GM19324 (cell line): Measurements from ENCODE around the gene KCP.

ENCODE experiments used
- ATAC-seq: cut with Tn5 transposase; IDR thresholded peaks from one replicate; pipeline ENCODE4 v1.9.1; 2021; ENCODE audit warnings: mild to moderate bottlenecking, moderate library complexity; ENCODE audit not compliant: unreplicated experiment, low FRiP score

KCP gene

DNA sequence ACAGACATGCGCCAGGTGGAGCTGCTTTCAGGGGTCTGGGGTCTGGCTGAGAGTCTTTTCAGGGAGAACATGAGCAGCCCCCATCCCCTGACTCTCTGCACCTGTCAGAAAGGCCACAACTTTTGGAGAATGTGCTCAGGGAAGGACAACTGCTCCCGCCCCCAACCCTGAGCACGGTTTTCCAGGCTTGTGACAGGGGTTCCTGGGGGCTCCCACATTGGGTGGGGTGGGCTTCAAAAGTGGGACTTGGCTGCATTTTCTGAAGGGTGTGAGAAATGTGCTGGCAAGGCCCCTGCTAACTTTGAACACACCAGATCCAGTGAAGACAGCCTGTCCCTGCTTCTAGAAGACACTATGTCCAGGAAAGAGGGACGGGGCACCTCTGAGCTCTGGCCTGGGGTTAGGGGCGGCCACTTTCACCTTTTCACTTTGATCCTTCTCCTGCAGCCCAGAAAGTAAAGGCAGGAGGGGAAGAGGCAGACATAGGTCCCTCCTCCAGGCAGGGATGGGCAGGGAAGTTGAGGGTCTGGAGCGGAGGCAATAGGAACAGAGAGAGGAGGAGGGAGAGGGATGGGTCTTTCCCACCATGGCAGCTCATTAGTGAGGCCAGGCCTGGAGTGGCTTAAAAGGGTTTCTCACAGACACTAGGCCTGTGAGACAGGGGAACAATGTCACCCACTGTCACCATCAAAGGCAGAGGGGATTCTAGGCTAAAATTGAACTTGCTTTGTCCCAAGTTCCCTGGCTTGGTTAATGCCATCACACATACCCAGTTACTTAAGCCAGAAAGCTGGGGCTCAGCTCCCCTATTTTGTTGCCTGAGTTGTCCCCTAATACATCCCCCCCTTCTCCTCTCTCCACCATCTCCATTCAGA, 1.5 kb downstream of the KCP start:
- ATAC-seq = no peak

DNA sequence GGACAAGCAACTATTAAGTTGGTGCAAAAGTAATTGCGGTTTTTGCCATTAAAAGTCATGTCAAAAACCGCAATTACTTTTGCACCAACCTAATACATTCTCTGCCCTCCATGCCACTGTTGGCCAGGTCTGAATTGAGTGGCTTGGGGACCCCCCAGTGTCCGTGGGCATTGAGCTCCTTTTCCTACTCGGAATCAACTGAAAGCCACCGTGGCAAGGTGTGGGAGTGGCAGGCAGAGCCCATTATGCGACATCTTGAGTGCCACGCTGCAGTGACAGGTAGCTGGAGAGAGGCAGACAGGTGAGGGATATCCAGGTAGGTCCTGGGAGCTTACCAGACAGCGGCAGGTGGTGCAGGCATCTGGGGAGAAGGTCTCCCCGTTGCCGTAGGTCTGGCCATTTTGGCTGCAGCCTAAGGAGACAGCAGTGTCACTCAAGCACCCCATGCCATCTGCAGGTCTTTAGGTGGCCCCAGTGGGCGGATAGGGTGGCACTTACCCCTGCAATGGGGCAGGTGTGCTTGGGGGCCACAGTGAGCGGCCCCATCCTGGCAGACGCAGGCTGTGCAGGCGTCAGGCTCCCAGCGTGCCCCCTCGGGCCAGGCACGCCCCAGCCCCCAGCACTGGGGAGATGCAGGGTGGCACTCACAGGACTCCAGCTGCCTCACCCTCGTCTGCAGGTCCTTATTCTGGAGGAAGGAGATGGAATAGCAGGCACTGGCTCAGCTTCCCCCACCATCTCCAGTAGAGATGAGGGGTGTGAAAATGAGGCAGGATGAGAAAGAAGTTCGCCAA, 3.5 kb downstream of the KCP start:
- no peak for ATAC-seq

DNA sequence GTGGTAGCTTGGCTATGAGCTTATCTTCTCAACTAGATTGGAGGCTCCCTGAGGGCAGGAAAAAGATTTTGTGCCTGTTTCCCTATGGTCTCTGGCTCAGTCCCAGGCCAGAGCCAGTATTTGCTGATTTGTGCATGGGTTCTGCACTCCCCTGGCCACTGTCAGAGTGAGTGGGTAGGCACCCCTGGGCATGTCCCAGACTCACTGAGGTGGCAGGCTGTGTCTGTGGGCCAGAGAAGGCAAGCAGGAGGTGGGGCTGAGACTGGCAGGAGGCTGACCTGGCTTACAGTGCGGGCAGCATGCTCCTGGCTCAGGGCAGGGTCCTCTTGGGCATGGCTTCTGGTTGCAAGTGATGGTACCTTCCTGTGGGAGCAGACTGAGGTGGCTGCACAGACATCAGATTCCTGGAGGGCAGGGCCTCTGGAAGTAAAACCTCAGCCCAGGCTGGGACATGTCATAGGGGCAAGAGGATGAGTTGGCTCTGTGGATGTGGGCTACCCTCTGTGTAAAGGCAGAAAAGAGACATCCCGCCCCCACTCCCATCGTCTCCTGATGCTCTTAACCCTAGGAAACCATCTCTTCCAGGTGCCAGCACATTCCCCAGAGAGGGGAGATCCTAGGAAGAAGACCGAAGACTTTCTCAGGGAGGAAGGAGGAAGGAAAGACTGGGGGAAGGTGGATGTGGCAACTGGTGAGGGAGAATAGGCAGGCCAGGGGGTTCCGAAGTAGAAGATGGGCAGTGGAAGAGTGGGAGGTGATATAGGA, 4.3 kb downstream of the KCP start:
- ATAC-seq = no peak

DNA sequence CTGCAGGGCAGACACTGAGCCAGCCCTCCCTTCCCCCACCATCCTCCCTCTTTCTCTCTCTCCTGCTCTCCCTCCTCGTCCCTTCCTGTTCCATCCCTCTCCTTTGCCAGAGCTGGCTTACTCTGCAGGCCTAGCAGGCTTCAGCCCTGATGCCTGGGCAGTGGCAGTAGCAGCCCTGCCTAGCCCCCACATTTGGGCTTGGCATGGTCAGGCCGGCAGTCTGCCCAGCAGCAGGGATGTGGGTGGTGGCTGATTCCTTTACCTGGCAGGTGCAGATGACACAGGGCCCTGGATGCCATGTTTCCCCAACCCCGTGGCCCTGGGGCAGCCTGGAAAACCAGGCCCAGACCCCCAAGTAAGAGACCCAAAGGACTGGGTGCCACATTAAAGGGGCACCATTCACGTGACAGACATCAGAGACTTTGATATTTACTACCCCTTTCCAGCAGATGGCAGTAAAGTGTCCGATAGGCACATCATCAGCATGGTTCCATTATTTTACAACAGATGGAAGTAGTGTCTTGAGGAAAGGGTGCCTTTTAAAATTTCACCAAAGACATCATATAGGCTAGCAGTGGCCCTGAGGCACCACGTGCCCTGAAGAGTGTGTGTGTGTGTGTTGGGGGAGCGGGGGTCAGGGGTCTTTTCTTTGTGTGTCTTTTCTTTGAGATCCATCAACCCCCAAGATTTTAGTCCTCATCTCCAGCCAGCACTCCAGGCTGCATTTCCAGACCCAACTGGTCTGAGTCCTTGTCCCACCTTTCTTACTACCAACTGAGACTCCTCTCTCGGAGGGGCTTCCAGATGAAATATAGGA, 5.9 kb downstream of the KCP start:
- no peak for ATAC-seq

DNA sequence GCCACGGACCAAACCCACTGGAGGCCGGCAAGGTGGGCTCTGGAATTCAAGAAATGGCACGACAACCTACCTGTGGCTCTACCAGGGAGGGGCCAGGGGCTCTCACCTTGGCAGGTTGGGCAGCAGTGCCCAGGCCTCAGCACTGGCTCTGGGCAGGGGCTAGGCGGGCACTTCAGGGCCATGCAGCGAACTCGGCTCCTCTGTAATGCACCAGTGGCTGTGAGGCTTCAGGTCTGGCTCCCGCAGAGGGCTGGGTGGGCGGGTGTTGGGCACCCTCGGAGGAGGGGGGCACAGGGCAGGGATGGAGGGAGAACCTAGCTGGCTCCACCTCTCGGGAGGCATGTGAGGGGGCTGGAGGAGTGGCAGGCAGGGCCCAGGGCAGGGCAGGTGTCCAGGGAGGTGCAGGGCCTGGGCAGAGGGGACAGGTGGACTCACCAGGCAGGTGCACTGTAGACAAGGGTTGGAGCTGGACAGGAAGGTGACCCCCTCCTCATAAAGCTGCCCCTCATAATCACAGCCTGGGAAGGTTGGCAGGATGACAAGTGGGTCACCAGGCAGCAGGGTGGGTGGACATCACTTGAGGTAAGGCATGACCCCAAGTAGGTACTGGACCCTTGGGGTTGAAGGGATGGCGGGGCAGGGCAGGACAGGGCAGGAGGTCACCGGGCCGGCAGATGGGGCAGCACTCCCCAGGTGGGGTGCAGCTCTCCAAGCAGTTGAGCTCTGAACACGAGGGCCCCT, 6.7 kb downstream of the KCP start:
- no peak for ATAC-seq

DNA sequence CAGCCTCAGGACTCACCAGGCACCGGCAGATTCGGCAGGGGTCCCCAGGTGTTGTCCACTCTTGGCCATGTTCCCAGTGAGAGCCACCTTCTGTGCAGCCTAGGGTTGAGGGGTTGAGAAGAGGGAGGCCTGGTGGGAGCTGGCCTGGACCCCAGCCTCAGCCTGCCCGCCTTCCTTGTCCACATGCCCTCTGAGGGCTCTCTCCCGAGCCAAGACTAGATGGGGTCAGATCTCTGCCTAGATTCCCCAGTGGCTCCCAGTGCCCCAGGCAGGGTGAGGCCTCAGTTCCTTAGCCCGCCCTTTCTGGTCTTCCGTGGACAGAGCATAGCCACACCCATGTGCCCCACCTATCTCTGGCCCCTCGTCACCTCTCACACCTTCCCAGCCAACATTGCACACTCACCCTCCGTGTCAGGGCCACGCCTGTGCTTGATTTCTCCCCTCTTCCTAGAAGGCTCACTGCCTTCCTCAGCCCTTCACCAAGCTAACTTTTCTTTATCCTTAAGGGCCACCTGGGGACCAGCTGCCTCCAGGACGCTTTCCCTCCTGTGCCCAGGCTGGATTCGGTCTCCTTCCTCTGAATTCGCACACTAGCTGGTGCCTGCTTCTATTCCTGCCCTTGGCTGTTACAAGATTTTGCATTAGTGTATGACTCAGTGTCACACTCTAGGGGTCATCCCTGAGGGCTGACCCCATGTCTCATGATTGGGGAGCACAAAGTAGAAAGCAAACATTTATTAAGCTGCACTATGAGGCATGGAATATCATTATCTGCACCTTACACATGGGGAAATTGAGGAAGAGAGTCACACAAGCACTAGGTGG, 7.5 kb downstream of the KCP start:
- no peak for ATAC-seq

DNA sequence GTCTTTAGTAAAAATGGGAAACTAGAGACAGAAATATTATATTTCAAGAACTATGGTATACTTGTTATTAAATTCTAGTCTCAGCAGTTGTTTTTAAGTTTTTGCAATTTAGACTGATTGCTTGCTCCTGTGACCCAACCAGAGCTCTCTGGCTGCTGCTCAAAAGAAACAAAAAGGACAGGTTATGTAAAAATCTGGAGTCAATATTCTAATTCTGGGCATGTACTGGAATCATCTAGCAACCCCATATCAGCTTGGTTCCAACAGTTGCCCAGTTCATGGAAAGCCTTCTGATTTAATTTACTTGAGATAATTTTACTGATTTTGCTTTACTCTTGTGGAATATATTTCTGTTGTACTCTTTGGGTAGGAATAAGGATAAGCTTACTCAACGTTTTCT, 10.3 kb downstream of the KCP start:
- ATAC-seq = no peak

DNA sequence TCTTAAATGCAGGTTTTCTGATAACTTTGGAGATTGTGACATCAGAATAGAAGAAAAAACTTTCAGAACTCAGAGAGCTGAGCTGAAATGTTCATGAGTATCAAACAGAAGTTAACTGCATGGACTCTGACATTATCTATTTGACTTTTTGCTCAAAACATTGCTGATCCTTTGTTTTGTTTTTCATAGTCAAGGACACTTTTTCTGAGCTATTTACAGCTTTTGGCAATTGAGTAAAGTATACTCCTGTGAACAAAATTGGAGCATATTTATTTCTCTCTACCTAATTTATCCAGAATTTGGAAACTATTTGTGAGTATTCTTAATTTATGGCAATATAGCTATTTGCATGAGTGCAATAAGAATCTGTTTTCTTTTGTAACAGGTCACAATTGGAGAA, 11.1 kb downstream of the KCP start:
- no peak for ATAC-seq

DNA sequence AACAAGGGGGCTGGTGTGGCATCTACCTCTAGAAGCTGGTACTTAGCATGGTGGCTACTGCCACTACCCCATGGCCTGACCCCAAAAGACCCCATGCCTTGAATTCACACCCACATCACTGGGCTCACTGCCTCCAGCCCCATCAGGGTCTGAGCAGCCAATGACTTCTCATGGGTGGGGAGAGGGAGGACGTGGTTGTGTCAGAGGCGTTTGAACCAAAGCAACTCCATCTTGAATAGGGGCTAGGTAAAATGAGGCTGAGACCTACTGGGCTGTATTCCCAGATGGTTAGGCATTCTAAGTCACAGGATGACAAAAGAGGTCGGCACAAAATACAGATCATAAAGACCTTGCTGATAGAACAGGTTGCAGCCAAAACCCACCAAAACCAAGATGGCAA, 15.2 kb downstream of the KCP start:
- no peak for ATAC-seq

DNA sequence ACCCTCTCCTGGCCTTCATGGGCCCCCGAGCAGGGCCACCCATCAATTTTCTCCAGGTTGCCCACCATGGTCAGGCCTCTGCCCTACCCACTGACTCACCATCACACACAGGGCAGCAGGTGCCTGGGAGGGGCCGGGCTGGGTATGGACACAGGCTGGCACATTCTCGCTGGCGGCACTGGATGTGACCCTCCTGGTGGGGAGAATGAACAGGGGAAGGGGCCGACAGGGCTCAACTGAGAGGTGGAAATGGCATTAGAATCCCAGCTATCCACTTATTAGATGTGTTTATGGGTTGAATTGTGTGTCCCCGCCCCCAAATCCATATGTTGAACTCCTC, 16.4 kb downstream of the KCP start:
- no peak for ATAC-seq

DNA sequence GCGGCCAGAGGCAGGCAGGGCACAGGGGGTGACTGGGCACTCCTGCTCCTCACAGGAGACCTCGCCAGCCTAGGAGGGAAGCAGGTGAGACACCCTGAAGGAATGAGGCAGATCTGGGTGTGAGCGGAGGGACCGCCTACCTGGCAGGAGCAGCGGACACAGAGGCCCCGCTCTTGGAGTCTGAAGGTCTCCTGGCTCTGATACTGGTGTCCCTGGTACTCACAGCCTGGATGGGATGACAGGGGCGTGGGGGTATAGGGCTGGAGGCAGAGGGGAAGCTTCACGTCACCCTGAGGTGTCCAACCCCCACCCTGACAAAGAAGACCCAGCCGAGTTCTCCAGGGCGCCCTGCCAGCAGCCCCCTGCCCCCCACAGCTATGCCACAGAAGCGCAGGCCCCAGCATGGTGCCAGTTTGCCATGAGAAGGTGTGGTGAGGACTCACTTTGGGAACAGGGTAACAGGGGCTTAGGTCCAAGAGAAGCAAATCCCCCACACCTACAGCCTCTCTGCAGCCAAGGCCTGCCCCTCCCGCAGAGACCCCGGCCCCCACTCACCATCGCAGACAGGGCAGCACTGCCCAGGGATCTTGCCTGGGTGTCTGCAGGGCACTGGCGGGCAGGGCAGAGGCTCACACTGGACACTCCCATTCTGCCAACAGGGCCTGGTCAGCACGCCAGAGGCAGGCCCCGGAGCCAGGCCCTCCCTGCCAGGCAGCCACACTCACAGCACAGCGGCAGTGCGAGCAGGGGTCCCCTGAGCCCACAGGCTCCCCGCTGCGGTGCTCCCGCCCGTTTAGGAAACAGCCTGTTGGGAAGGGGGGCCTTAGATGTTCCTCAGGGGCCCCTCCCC, 17.0 kb downstream of the KCP start:
- ATAC-seq = no peak

DNA sequence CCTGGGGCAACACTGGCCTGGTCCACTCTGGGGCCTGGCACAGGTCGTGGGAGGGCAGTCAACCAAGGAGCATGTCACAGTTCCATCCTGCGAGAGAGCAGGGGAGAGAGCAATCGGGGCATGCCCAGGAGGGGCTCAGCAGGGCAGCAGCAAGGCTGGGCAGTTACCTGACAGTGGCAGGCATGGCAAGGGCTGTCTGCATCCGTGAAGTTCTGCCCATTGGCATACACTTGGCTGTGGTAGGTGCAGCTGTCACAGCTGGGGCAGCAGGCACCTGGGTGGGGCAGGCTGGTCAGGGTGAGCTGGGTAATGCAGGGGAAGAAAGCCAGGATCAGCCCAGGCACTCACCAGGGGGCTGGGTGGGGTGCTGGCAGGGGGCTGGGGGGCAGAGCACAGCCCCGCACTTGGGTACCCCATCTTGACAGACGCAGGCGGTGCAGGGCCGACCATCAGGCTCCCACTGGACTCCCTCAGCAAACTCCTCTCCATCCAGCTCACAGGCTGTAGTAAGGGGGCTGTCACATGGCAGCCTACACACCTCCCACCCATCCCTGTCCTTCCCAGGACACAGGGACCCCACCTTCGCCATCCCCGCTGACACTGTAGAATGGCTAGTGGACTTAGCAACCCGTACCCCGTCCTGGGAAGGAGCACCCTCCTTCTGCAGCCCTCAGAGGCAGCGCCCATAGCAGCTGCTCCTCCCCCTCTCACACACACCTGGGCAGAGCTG, 17.8 kb downstream of the KCP start:
- ATAC-seq = no peak

DNA sequence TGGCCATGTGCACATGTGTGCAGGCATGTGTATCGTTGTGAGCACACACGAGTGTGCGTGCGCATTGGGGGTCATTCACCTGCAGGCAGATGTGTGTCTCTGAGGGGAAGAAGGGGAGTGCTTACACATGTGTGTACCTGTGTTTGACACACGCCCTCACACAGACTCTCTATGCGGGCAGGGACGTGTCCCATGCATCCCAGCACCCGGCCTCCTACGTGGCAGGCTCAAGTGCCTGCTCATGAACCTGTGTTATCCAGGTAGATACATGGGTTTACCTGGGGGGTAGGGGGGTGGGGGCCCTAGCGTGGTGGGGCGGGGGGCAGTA, 18.6 kb downstream of the KCP start:
- no peak for ATAC-seq

DNA sequence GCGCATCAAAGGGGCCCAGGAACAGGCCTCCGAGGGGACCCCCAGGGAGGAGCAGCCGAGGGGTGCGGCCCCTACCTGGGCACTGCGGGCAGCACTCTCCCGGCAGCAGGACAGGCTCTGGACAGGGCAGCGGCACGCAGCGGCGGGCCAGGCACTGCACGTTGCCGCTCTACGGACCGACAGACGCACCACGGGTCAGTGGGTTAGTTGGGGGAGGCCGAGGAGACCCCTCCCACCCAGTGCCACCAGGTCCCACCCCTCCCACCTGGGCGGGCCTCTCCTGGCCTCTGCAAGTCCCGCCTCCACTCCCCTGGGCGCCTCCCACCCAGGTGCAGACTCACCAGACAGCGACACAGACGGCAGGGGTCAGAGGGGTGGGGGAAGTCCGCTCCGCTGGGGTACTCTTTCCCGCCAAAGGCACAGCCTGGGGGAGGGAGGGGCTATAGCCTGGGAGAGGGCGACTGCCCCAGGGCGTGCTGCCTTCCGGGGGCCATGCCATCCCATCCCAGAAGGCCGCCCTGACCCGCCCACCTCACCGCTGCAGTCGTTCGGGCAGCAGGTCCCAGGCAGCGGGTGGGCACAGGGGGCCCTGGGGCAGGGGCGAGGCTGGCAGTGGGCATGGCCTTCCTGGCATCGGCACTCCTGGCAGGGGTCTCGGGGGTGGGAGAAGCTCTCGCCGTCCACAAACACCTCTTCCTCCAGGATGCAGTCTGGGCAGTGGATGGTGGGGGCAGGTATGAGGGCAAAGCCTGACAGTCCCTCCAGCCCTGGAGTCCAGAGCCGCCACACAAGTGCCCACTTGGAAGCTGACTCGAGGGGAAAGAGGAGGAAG, 19.2 kb downstream of the KCP start:
- ATAC-seq = no peak

DNA sequence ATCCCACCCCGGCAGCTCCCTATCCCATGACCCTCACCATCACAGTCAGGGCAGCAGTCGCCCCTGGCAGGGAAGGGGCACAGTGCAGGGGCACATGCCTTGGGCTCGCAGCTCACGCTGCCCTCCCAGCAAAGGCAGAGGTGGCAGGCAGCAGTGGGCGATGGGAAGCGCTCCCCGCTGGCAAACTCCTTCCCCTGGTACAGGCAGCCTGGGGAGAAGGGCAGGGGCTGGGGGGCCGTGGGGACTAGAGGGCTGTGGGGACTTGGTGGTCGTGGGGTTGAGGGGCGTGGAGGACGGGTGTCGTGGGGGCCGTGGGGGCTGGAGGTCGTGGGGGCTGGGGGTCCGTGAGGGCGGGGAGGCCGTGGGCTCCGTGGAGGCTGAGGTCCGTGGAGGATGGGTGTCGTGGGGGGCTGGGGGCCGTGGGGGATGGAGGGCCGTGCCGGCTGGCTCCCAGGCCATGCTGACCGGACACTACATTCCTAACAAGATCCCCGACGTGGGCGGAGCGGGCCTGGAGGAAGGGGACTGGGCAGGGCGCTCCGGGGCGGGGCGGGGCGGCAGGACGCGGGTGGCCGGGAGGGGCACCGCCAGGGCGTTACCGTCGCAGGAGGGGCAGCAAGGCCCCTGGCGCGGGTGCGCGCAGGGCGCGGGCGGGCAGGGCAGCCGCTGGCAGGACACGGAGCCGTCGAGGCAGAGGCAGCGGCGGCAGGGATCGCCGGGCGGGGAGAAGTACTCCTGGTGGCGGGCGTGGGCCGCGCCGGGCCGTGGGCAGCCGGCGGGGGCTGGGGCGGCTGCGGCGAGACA, 20.0 kb downstream of the KCP start:
- no peak for ATAC-seq

DNA sequence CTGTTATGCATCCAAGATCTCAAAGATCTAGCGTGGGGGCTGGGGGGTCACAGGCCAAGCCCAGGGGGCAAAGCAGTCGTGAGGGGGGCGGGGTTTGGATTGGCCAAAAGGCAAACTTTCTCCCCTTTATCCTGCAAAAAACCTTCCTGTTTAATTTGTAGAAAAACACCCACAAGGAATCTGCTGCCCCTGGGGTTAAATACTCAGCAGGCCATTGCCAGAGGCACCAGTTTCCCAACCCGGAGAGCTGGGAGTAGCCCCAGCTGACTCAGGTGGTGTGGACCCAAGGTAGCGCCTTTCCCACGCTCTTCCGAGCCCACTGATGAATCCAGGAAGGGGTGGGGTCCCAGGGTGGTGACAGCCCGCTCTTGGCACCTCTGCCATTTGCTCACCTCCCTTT, 21.4 kb downstream of the KCP start:
- ATAC-seq = no peak
